CD4-positive, alpha-beta T cell treated with Interleukin-4 for 1 hour (primary cell): ENCODE measurements around the gene PPARD.

Source experiments
- DNase-seq, 2 donors: peaks; one replicate each; pipeline ENCODE4 v3.0.0-alpha.2; 2020 to 2022

Gene PPARD

GRCh38 chr6:35474942-35475570 lies 132.7 kb downstream of the PPARD start:
- no peak for DNase-seq

GRCh38 chr6:35475573-35475972 lies 133.2 kb downstream of the PPARD start:
- no peak for DNase-seq

- DNase-seq, result no peak
Observed at GRCh38 chr6:35476004-35476403, 133.6 kb downstream of the PPARD start.

GRCh38 chr6:35477028-35477427 lies 134.7 kb downstream of the PPARD start:
- DNase-seq, result no peak
